Natural killer cell (primary cell): ENCODE results near the gene PWWP2A. TPM values are rescaled to one million over a fixed set of nuclear protein-coding genes. Genes with fewer than 3 reads are reported as not detected.

Source experiments
- ATAC-seq, 3 donors: fragments of 150-1000 bp in 2 of 3; fragments of 200-7000 bp in 1 of 3; cut with Tn5 transposase; 1 replicate in 1 of 3; 2 replicates in 2 of 3; pipeline ENCODE4 v1.10.0; 2021; ENCODE audit warnings: mild to moderate bottlenecking in 2 of 3, moderate library complexity in 2 of 3
- DNase-seq, 2 donors: peaks; one replicate each; pipeline versions ENCODE4 v3.0.0 to v3.0.0-alpha.2; 2013 to 2021; ENCODE audit warnings: mixed read lengths in 1 of 2
- H3K27ac ChIP-seq: one replicate; pipeline ENCODE4 v1.5.1; 2013; ENCODE audit warnings: mild to moderate bottlenecking, low read length
- H3K27me3 ChIP-seq: one replicate; pipeline ENCODE4 v1.6.1; 2013; ENCODE audit warnings: low read length; ENCODE audit not compliant: control insufficient read depth, insufficient read depth
- H3K36me3 ChIP-seq: one replicate; pipeline ENCODE4 v1.6.1; 2013; ENCODE audit warnings: low read length; ENCODE audit not compliant: control insufficient read depth, insufficient read depth
- H3K4me1 ChIP-seq: one replicate; pipeline ENCODE4 v1.6.1; 2013; ENCODE audit warnings: low read length; ENCODE audit not compliant: control insufficient read depth, insufficient read depth
- H3K4me3 ChIP-seq: one replicate; pipeline ENCODE4 v1.5.1; 2013; ENCODE audit warnings: low read length
- H3K9me3 ChIP-seq: one replicate; pipeline ENCODE4 v1.6.1; 2013; ENCODE audit warnings: low read length; ENCODE audit not compliant: control insufficient read depth, insufficient read depth
- H3K27ac Mint-ChIP-seq, 2 donors: one replicate each; pipeline ENCODE4 v1.8.0; 2022; ENCODE audit warnings: mild to moderate bottlenecking in 2 of 2, mixed read lengths in 2 of 2, moderate library complexity in 1 of 2
- H3K27me3 Mint-ChIP-seq, 2 donors: one replicate each; pipeline ENCODE4 v1.8.0; 2022; ENCODE audit warnings: low read depth in 2 of 2, mixed read lengths in 2 of 2
- H3K36me3 Mint-ChIP-seq: one replicate; pipeline ENCODE4 v1.8.0; 2022; ENCODE audit warnings: mixed read lengths
- H3K4me1 Mint-ChIP-seq, 2 donors: one replicate each; pipeline ENCODE4 v1.8.0; 2022; ENCODE audit warnings: mixed read lengths in 2 of 2
- H3K4me3 Mint-ChIP-seq: one replicate; pipeline ENCODE4 v1.8.0; 2022; ENCODE audit warnings: mild to moderate bottlenecking, moderate library complexity, mixed read lengths
- H3K9me3 Mint-ChIP-seq, 2 donors: one replicate each; pipeline ENCODE4 v1.8.0; 2022; ENCODE audit warnings: mixed read lengths in 2 of 2
- WGBS: methylation state at CpG from one replicate; pipeline ENCODE4 v1.1.7; 2013; ENCODE audit warnings: missing lambda C conversion rate; ENCODE audit not compliant: insufficient coverage; 5-methylcytosine and 5-hydroxymethylcytosine counted together
- intact Hi-C: fragments of 100-400 bp; cut with micrococcal nuclease; formaldehyde crosslinking; loops from one replicate; pipeline ENCODE4 v1.14.2; 2022
- total RNA-seq, 4 donors: library from RNA; stranded (reverse); fragments of 120-200 nt in 1 of 4; gene quantifications; one replicate each; pipeline versions ENCODE4 v1.2.3 to v1.2.4, GENCODE V29; 2013 to 2022
- TF ChIP-seq, protein P1 (sequence below): fragments of 200-600 bp; IDR thresholded peaks from one replicate; pipeline ENCODE4 v1.8.0; 2022; ENCODE audit warnings: antibody characterized with exemption

The PWWP2A gene
- total RNA-seq, 3 donors from 2014 or later (not counting 1 experiment from before 2014, with no cell fraction given): 24.9 to 37.6 (median 30.2) TPM

DNA sequence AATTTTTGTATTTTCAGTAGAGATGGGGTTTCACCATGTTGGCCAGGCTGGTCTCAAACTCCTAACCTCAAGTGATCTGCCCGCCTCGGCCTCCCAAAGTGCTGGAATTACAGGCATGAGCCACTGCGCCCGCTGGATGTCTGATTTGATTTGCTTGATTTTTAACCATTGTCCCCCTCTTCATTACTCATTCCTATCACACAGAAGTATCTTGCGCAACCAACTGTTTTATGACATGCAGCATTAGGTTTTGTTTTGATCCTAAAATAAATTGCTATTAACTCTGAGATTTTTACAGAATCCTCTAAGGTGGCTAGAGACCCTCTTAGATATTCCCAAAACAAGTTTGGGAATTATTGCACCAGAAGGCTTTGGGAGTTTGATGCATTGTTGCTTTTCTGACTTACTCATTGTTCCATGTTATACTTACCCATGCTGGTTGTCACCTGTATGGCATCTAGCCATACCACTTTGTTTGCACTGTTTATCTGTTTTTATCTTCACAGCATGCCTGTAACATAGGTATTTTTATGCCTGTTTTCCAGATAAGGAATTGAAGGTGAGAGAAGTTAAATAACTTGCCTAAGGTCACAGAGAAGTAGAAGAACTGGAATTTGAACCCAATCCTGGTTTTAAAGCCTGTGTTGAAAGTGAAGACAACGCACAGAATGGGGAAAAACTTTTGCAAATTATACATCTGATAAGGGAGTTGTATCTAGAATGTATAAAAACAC, 35.9 kb upstream of the PWWP2A start:
- peaks cover 2% of the 10 kb centered on the region for H3K4me1 ChIP-seq
- TF ChIP-seq, protein P1, sequence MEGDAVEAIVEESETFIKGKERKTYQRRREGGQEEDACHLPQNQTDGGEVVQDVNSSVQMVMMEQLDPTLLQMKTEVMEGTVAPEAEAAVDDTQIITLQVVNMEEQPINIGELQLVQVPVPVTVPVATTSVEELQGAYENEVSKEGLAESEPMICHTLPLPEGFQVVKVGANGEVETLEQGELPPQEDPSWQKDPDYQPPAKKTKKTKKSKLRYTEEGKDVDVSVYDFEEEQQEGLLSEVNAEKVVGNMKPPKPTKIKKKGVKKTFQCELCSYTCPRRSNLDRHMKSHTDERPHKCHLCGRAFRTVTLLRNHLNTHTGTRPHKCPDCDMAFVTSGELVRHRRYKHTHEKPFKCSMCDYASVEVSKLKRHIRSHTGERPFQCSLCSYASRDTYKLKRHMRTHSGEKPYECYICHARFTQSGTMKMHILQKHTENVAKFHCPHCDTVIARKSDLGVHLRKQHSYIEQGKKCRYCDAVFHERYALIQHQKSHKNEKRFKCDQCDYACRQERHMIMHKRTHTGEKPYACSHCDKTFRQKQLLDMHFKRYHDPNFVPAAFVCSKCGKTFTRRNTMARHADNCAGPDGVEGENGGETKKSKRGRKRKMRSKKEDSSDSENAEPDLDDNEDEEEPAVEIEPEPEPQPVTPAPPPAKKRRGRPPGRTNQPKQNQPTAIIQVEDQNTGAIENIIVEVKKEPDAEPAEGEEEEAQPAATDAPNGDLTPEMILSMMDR: no peak
- 97% methylated on average over 6 of the region's 6 CpGs for WGBS
- ATAC-seq (no peak), DNase-seq (no peak)
- no peak overlapping the region for H3K27ac Mint-ChIP-seq
- H3K9me3 ChIP-seq: no peaks in the 10 kb centered on the region
- no peaks in the 10 kb centered on the region for H3K36me3 ChIP-seq
- no peaks in the 10 kb centered on the region for H3K36me3 Mint-ChIP-seq
- no peaks in the 10 kb centered on the region for H3K4me1 Mint-ChIP-seq
- no peak overlapping the region for H3K27ac ChIP-seq
- no peaks in the 10 kb centered on the region for H3K27me3 ChIP-seq
- no peak overlapping the region for H3K4me3 Mint-ChIP-seq
- H3K27me3 Mint-ChIP-seq: no peaks in the 10 kb centered on the region
- no peak overlapping the region for H3K4me3 ChIP-seq
- intact Hi-C loops: no loop called here
- no peaks in the 10 kb centered on the region for H3K9me3 Mint-ChIP-seq

- no peak overlapping the region for H3K27ac Mint-ChIP-seq
- intact Hi-C loops: no loop called here
These were observed 33.7 kb upstream of the PWWP2A start for GRCh38 chr5:160152901-160153300.

DNA sequence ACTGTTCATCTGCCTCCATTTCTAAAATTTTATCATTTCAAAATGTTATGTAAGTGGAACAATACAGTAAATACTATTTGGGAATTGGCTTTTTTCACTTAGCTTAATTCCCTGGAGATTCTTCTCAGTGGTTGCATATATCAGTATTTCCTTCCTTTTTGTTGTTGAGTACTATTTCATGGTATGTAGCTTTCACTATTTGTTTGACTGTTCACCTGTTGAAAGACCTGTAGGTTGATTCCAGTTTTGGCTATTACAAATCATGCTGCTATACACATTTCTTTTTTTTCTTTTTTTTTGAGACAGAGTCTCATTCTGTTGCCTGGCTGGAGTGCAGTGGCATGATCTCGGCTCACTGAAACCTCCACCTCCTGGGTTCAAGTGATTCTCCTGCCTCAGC, 33.0 kb upstream of the PWWP2A start:
- DNase-seq (no peak), ATAC-seq (no peak)
- Mint-ChIP-seq H3K4me3 (no peak overlapping the region), H3K36me3 (no peaks in the 10 kb centered on the region), H3K4me1 (no peaks in the 10 kb centered on the region), H3K27ac (no peak overlapping the region), H3K27me3 (peaks cover 0 to 4% of the 10 kb centered on the region in 2 donors), H3K9me3 (no peaks in the 10 kb centered on the region)
- intact Hi-C loops: no loop called here
- Histone ChIP-seq H3K4me1 (peaks cover 2% of the 10 kb centered on the region), H3K4me3 (no peak overlapping the region), H3K36me3 (no peaks in the 10 kb centered on the region), H3K9me3 (no peaks in the 10 kb centered on the region), H3K27ac (no peak overlapping the region), H3K27me3 (no peaks in the 10 kb centered on the region)
- 88% methylated on average over 1 of the region's 1 CpG for WGBS
- TF ChIP-seq, protein P1: no peak

More at GRCh38 chr5:160152901-160153300, 33.7 kb upstream of the PWWP2A start:
- TF ChIP-seq, protein P1: no peak
- Mint-ChIP-seq H3K36me3 (no peaks in the 10 kb centered on the region), H3K9me3 (no peaks in the 10 kb centered on the region), H3K4me1 (no peaks in the 10 kb centered on the region), H3K4me3 (no peak overlapping the region), H3K27me3 (no peaks in the 10 kb centered on the region)
- Histone ChIP-seq H3K36me3 (no peaks in the 10 kb centered on the region), H3K9me3 (no peaks in the 10 kb centered on the region), H3K27ac (no peak overlapping the region), H3K27me3 (no peaks in the 10 kb centered on the region), H3K4me1 (peaks cover 2% of the 10 kb centered on the region), H3K4me3 (no peak overlapping the region)
- no peak for DNase-seq
- WGBS: 90% methylated on average over 3 of the region's 6 CpGs
- no peak for ATAC-seq

GRCh38 chr5:160151017-160151416, 31.8 kb upstream of the PWWP2A start:
- no peaks in the 10 kb centered on the region for H3K9me3 ChIP-seq
- no peaks in the 10 kb centered on the region for H3K36me3 ChIP-seq
- no peaks in the 10 kb centered on the region for H3K4me1 Mint-ChIP-seq
- DNase-seq: no peak
- no peak overlapping the region for H3K4me3 Mint-ChIP-seq
- no peaks in the 10 kb centered on the region for H3K27me3 ChIP-seq
- H3K4me1 ChIP-seq: peaks cover 2% of the 10 kb centered on the region
- H3K27ac ChIP-seq: no peak overlapping the region
- no peaks in the 10 kb centered on the region for H3K9me3 Mint-ChIP-seq
- no peak overlapping the region for H3K27ac Mint-ChIP-seq
- no peaks in the 10 kb centered on the region for H3K36me3 Mint-ChIP-seq
- intact Hi-C loops: no loop called here
- peaks cover 0 to 5% of the 10 kb centered on the region in 2 donors for H3K27me3 Mint-ChIP-seq
- TF ChIP-seq, protein P1: no peak
- WGBS: 16% methylated on average over 3 of the region's 3 CpGs
- H3K4me3 ChIP-seq: no peak overlapping the region
- ATAC-seq: no peak
